Mesenchymal stem cell (in vitro differentiated cells and primary cell): Measurements from ENCODE around the gene TMEM204.

Experiments
- DNase-seq: peaks from one replicate; pipeline ENCODE4 v3.0.0-alpha.2; 2013
- H2AFZ ChIP-seq: one replicate; pipeline ENCODE4 v1.6.1; 2013; ENCODE audit warnings: low read depth, mild to moderate bottlenecking, control low read depth, inconsistent platforms, low read length, moderate library complexity
- H2AK5ac ChIP-seq: 2 replicates; pipeline ENCODE4 v1.6.1; 2013; ENCODE audit warnings: low read length, moderate library complexity, mild to moderate bottlenecking, inconsistent platforms; ENCODE audit not compliant: severe bottlenecking
- H2BK120ac ChIP-seq: one replicate; pipeline ENCODE4 v1.6.1; 2013; ENCODE audit warnings: low read depth, mild to moderate bottlenecking, inconsistent platforms, low read length, moderate library complexity
- H2BK12ac ChIP-seq, 2 experiments: one replicate each; pipeline ENCODE4 v1.6.1; 2013; ENCODE audit warnings: inconsistent platforms in 2 of 2, low read length in 2 of 2, mild to moderate bottlenecking in 2 of 2, moderate library complexity in 2 of 2, control low read depth in 1 of 2
- H2BK15ac ChIP-seq: one replicate; pipeline ENCODE4 v1.6.1; 2013; ENCODE audit warnings: mild to moderate bottlenecking, low read depth, inconsistent platforms; ENCODE audit not compliant: poor library complexity, severe bottlenecking
- H2BK5ac ChIP-seq: 2 replicates; pipeline ENCODE4 v1.6.1; 2013; ENCODE audit warnings: low read depth, mild to moderate bottlenecking, low read length, control low read depth, inconsistent platforms; ENCODE audit not compliant: poor library complexity, severe bottlenecking
- H3K14ac ChIP-seq, 2 experiments: one replicate each; pipeline ENCODE4 v1.6.1; 2013; ENCODE audit warnings: inconsistent platforms in 2 of 2, low read length in 2 of 2, control low read depth in 1 of 2, mild to moderate bottlenecking in 1 of 2, moderate library complexity in 1 of 2
- H3K18ac ChIP-seq, 2 experiments: one replicate each; pipeline ENCODE4 v1.6.1; 2013; ENCODE audit warnings: inconsistent platforms in 2 of 2, low read length in 2 of 2, control low read depth in 1 of 2, low read depth in 1 of 2, mild to moderate bottlenecking in 1 of 2
- H3K23ac ChIP-seq, 2 experiments: one replicate each; pipeline ENCODE4 v1.6.1; 2013; ENCODE audit warnings: inconsistent platforms in 2 of 2, low read length in 2 of 2, mild to moderate bottlenecking in 2 of 2, moderate library complexity in 2 of 2, control low read depth in 1 of 2
- H3K27ac ChIP-seq: 2 replicates; pipeline ENCODE4 v1.5.1; 2013; ENCODE audit warnings: mild to moderate bottlenecking, moderate library complexity, low read length, control low read depth, inconsistent platforms; ENCODE audit not compliant: poor library complexity, severe bottlenecking
- H3K27me3 ChIP-seq, 2 experiments: 2 replicates each; pipeline versions ENCODE4 v1.6.1 to v1.7.0; 2013; ENCODE audit warnings: low read length in 2 of 2, mild to moderate bottlenecking in 2 of 2, moderate library complexity in 2 of 2, control low read depth in 1 of 2, inconsistent platforms in 1 of 2; ENCODE audit not compliant: control insufficient read depth in 1 of 2, insufficient read depth in 1 of 2
- H3K36me3 ChIP-seq, 2 experiments: 2 replicates each; pipeline versions ENCODE4 v1.6.1 to v1.7.0; 2013; ENCODE audit warnings: low read length in 2 of 2, control low read depth in 1 of 2, inconsistent platforms in 1 of 2, low read depth in 1 of 2, mild to moderate bottlenecking in 1 of 2; ENCODE audit not compliant: insufficient read depth in 2 of 2, control insufficient read depth in 1 of 2
- H3K4ac ChIP-seq, 2 experiments: one replicate each; pipeline ENCODE4 v1.6.1; 2013; ENCODE audit warnings: inconsistent platforms in 2 of 2, low read length in 2 of 2, mild to moderate bottlenecking in 2 of 2, moderate library complexity in 2 of 2, control low read depth in 1 of 2, low read depth in 1 of 2
- H3K4me1 ChIP-seq: 2 replicates; pipeline ENCODE4 v1.6.1; 2013; ENCODE audit warnings: low read depth, low read length, control low read depth; ENCODE audit not compliant: control insufficient read depth, insufficient read depth
- H3K4me2 ChIP-seq: 2 replicates; pipeline ENCODE4 v1.6.1; 2013; ENCODE audit warnings: low read length, mild to moderate bottlenecking, inconsistent platforms; ENCODE audit not compliant: poor library complexity, severe bottlenecking
- H3K4me3 ChIP-seq, 2 experiments: 2 replicates each; pipeline versions ENCODE4 v1.5.1 to v1.7.0; 2013; ENCODE audit warnings: low read length in 2 of 2, mild to moderate bottlenecking in 2 of 2, control low read depth in 1 of 2, low read depth in 1 of 2; ENCODE audit not compliant: insufficient read depth in 1 of 2
- H3K79me1 ChIP-seq: replicated peaks from 2 replicates; pipeline ENCODE4 v1.6.1; 2013; ENCODE audit warnings: mild to moderate bottlenecking, control low read depth, low read length, inconsistent platforms; ENCODE audit not compliant: poor library complexity, severe bottlenecking
- H3K9ac ChIP-seq: 2 replicates; pipeline ENCODE4 v1.7.0; 2013; ENCODE audit warnings: mild to moderate bottlenecking, low read length, moderate library complexity
- H3K9me3 ChIP-seq: 2 replicates; pipeline ENCODE4 v1.7.0; 2013; ENCODE audit warnings: mild to moderate bottlenecking, low read length; ENCODE audit not compliant: control insufficient read depth
- H4K8ac ChIP-seq: one replicate; pipeline ENCODE4 v1.6.1; 2013; ENCODE audit warnings: inconsistent platforms, mild to moderate bottlenecking, low read length, moderate library complexity
- H4K91ac ChIP-seq: one replicate; pipeline ENCODE4 v1.6.1; 2013; ENCODE audit warnings: mild to moderate bottlenecking, low read length, inconsistent platforms
- WGBS: methylation state at CpG from one replicate; pipeline ENCODE4 v1.1.7; 2013; ENCODE audit warnings: mixed read lengths; 5-methylcytosine and 5-hydroxymethylcytosine counted together

Gene TMEM204

GRCh38 chr16:1573301-1573700, 39.8 kb downstream of the TMEM204 start:
- Histone ChIP-seq H3K4me1 (peaks cover 4% of the 10 kb centered on the region), H3K9ac (no peak overlapping the region), H3K23ac (no peak overlapping the region), H2AK5ac (no peak overlapping the region), H2BK12ac (no peak overlapping the region), H3K9me3 (no peaks in the 10 kb centered on the region), H4K91ac (no peak overlapping the region), H3K14ac (no peak overlapping the region), H3K27ac (no peak overlapping the region), H4K8ac (no peak overlapping the region), H3K4ac (no peak overlapping the region), H2BK120ac (no peak overlapping the region), H3K36me3 (peaks cover 43 to 53% of the 10 kb centered on the region in 2 experiments), H2AFZ (no peak overlapping the region), H3K79me1 (no peaks in the 10 kb centered on the region), H2BK15ac (no peak overlapping the region), H3K4me2 (no peak overlapping the region), H3K18ac (no peak overlapping the region), H3K27me3 (no peaks in the 10 kb centered on the region), H3K4me3 (no peak overlapping the region), H2BK5ac (no peak overlapping the region)
- DNase-seq = no peak
- 88% methylated on average over 5 of the region's 5 CpGs for WGBS

GRCh38 chr16:1575578-1575977, 42.1 kb downstream of the TMEM204 start:
- Histone ChIP-seq H3K9me3 (no peaks in the 10 kb centered on the region), H3K79me1 (no peaks in the 10 kb centered on the region)

GRCh38 chr16:1579214-1579613, 45.7 kb downstream of the TMEM204 start:
- Histone ChIP-seq H3K18ac (no peak overlapping the region), H2BK12ac (no peak overlapping the region)

More at GRCh38 chr16:1575578-1575977, 42.1 kb downstream of the TMEM204 start:
- Histone ChIP-seq H3K4me1 (peaks cover 4% of the 10 kb centered on the region), H2AFZ (no peak overlapping the region), H3K36me3 (peaks cover 46 to 60% of the 10 kb centered on the region in 2 experiments), H4K8ac (no peak overlapping the region), H3K4me2 (no peak overlapping the region), H3K9ac (no peak overlapping the region), H3K4me3 (no peak overlapping the region), H2BK120ac (no peak overlapping the region), H3K18ac (no peak overlapping the region), H3K23ac (no peak overlapping the region), H4K91ac (no peak overlapping the region), H3K14ac (no peak overlapping the region), H3K27me3 (no peaks in the 10 kb centered on the region), H2AK5ac (no peak overlapping the region), H2BK15ac (no peak overlapping the region), H3K4ac (no peak overlapping the region), H2BK5ac (no peak overlapping the region), H3K27ac (no peak overlapping the region), H2BK12ac (no peak overlapping the region)
- DNase-seq = no peak

GRCh38 chr16:1580256-1580655, 46.8 kb downstream of the TMEM204 start:
- Histone ChIP-seq H2BK12ac (no peak overlapping the region), H3K79me1 (no peaks in the 10 kb centered on the region), H3K4me1 (no peaks in the 10 kb centered on the region), H3K4ac (no peak overlapping the region), H2BK5ac (no peak overlapping the region), H3K4me2 (no peak overlapping the region), H2BK120ac (no peak overlapping the region), H4K8ac (no peak overlapping the region), H3K9ac (no peak overlapping the region), H3K27me3 (no peaks in the 10 kb centered on the region), H3K14ac (no peak overlapping the region), H3K18ac (no peak overlapping the region), H3K36me3 (peaks cover 59 to 77% of the 10 kb centered on the region in 2 experiments), H2AFZ (no peak overlapping the region), H3K4me3 (no peak overlapping the region), H2AK5ac (no peak overlapping the region), H3K27ac (no peak overlapping the region), H3K9me3 (no peaks in the 10 kb centered on the region), H2BK15ac (no peak overlapping the region), H3K23ac (no peak overlapping the region), H4K91ac (no peak overlapping the region)
- no peak for DNase-seq
- 94% methylated on average over 12 of the region's 12 CpGs for WGBS

More at GRCh38 chr16:1579214-1579613, 45.7 kb downstream of the TMEM204 start:
- Histone ChIP-seq H2AFZ (no peak overlapping the region), H3K4me1 (no peaks in the 10 kb centered on the region), H2BK5ac (no peak overlapping the region), H3K79me1 (no peaks in the 10 kb centered on the region), H3K23ac (no peak overlapping the region), H2AK5ac (no peak overlapping the region), H3K14ac (no peak overlapping the region), H2BK15ac (no peak overlapping the region), H3K27ac (no peak overlapping the region), H3K4ac (no peak overlapping the region), H3K27me3 (no peaks in the 10 kb centered on the region), H4K91ac (no peak overlapping the region), H3K9ac (no peak overlapping the region), H3K9me3 (no peaks in the 10 kb centered on the region), H3K4me2 (no peak overlapping the region), H3K4me3 (no peak overlapping the region), H2BK120ac (no peak overlapping the region), H3K36me3 (peaks cover 61 to 69% of the 10 kb centered on the region in 2 experiments), H4K8ac (no peak overlapping the region)
- no peak for DNase-seq
- WGBS = 89% methylated on average over 4 of the region's 5 CpGs
